Measurements from ENCODE around the gene YOD1.

DNA sequence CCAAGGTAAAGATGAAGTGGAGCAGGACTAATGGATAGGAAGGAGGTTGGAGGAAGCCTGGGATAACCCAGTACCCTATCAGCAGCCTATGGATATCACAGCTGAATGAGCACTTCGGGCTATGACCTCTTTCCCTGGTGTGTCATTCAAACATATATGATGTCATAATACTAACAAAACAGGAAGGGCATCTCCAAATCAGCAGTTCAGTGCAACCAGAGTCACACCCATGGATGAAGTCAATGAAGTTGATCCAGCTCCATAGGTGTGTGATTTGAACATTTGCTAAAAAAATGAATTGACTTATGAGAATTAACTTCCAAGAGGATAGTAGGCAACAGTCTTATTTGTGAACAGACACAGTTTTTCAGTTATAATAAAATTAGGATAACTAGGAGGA lies 16.8 kb downstream of the YOD1 start:
- TF ChIP-seq, protein P1, sequence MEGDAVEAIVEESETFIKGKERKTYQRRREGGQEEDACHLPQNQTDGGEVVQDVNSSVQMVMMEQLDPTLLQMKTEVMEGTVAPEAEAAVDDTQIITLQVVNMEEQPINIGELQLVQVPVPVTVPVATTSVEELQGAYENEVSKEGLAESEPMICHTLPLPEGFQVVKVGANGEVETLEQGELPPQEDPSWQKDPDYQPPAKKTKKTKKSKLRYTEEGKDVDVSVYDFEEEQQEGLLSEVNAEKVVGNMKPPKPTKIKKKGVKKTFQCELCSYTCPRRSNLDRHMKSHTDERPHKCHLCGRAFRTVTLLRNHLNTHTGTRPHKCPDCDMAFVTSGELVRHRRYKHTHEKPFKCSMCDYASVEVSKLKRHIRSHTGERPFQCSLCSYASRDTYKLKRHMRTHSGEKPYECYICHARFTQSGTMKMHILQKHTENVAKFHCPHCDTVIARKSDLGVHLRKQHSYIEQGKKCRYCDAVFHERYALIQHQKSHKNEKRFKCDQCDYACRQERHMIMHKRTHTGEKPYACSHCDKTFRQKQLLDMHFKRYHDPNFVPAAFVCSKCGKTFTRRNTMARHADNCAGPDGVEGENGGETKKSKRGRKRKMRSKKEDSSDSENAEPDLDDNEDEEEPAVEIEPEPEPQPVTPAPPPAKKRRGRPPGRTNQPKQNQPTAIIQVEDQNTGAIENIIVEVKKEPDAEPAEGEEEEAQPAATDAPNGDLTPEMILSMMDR (IDR thresholded peaks at IDR 0.05) = no peak
- no peak for TF ChIP-seq POLR2AphosphoS5 (IDR thresholded peaks at IDR 0.05)
- TF ChIP-seq POLR2A (IDR thresholded peaks at IDR 0.05) = no peak

All from upper lobe of left lung (tissue), 4 donors.